ENCODE data around the gene CASP10. TPM values are rescaled to one million over a fixed set of nuclear protein-coding genes. Genes with fewer than 3 reads are reported as not detected.
A peak's percentile ranks its signal among the peaks of the same experiment; 100 is the strongest.

Gene CASP10
- total and polyA plus RNA-seq, 2 of the 4 experiments (the other 2 are of a cell fraction) = 0.12 to 0.90 TPM

GRCh38 chr2:201258666-201259615 is 76.0 kb downstream of the CASP10 start (continued):
- TF ChIP-seq FOS (IDR thresholded peaks at IDR 0.05; ENCODE audit: low read depth, low read length) = no peak
- no peak for TF ChIP-seq NFE2L2 (IDR thresholded peaks at IDR 0.05; ENCODE audit: low read depth, low read length)

GRCh38 chr2:201260302-201260800 is 77.4 kb downstream of the CASP10 start, which contains the start of gene CASP8:
CASP8 (plus strand) TSS chr2:201260536; CDS start chr2:201266487, 5,951 bp downstream.
- Histone ChIP-seq H3K27ac (ENCODE audit: insufficient read depth, low read length) (no peak within 1 kb of the TSS), H3K4me3 (ENCODE audit: insufficient read depth, low read depth, low read length) (no peak within 1 kb of the TSS), H3K9me3 (ENCODE audit: control insufficient read depth, insufficient read depth, low read length) (no peaks in the 10 kb centered on the region), H3K36me3 (ENCODE audit: control insufficient read depth, insufficient read depth, low read length) (no peaks in the 10 kb centered on the region), H3K56ac (ENCODE audit: extremely low read depth, insufficient read depth, low read length) (no peak within 1 kb of the TSS), H3K9ac (ENCODE audit: low read depth, low read length) (peak within 1 kb of the TSS; percentile 27; the same call in 1 of the 2 replicates), H3K4me2 (ENCODE audit: low read depth, low read length) (peak within 1 kb of the TSS; percentile 88), H2AK9ac (replicated peaks; ENCODE audit: low read depth, low read length, poor library complexity) (no peak within 1 kb of the TSS), H3K27me3 (ENCODE audit: control insufficient read depth, insufficient read depth, low read length) (no peaks in the 10 kb centered on the region), H3K4ac (ENCODE audit: low read depth, low read length) (peak within 1 kb of the TSS; percentile 58), H3K9me1 (ENCODE audit: insufficient read depth, low read length) (peaks cover 16% of the 10 kb centered on the region), H4K5ac (ENCODE audit: low read depth, low read length) (no peak within 1 kb of the TSS; the same call in 1 of the 2 replicates), H4K20me1 (ENCODE audit: insufficient read depth, low read length) (no peaks in the 10 kb centered on the region), H2BK120ac (ENCODE audit: low read depth, low read length) (peak within 1 kb of the TSS; percentile 56), H3K14ac (replicated peaks; ENCODE audit: low read depth, low read length) (peak within 1 kb of the TSS; percentile 54), H2BK20ac (ENCODE audit: low read depth, low read length) (peak within 1 kb of the TSS; percentile 48; the same call in 1 of the 2 replicates), H2AFZ (replicated peaks; ENCODE audit: low read length, poor library complexity) (peak within 1 kb of the TSS; percentile 78), H2BK15ac (ENCODE audit: low read depth, low read length) (0 out of 3 replicates have a peak within 1 kb of the TSS, but pooled peaks have one; percentile 30), H3K4me1 (ENCODE audit: control insufficient read depth, insufficient read depth, low read length) (peaks cover 9% of the 10 kb centered on the region), H4K8ac (ENCODE audit: low read depth in 2 of 2, low read length in 2 of 2) (peak within 1 kb of the TSS; percentile 31 to 84; a peak in 3 of 4 replicates), H2BK5ac (ENCODE audit: low read depth, low read length, poor library complexity, severe bottlenecking) (peak within 1 kb of the TSS; percentile 44), H2AK5ac (ENCODE audit: low read depth, low read length) (peak within 1 kb of the TSS; percentile 66), H4K91ac (ENCODE audit: insufficient read depth, low read depth, low read length) (peak within 1 kb of the TSS; percentile 38; the same call in 1 of the 2 replicates), H3K79me1 (ENCODE audit: low read depth in 1 of 2, low read length in 2 of 2) (peaks cover 30 to 47% of the 10 kb centered on the region in 2 experiments), H3K18ac (ENCODE audit: low read depth, low read length) (no peak within 1 kb of the TSS), H3K23ac (ENCODE audit: low read depth, low read length) (peak within 1 kb of the TSS; percentile 69; the same call in 1 of the 2 replicates)
- intact Hi-C loops (cut with micrococcal nuclease) = no loop called here
- ChIA-PET POLR2A (ENCODE audit: unreplicated experiment) (no interaction called here), CTCF (no interaction called here)
- dilution Hi-C loops (cut with HindIII; ENCODE audit: low sequenced_read_pairs, unreplicated experiment) = no loop called here
- DNase-seq = peak; percentile 53
- no peak for ATAC-seq (ENCODE audit: low read depth)
- in situ Hi-C loops (cut with MboI; ENCODE audit: low sequenced_read_pairs) = no loop called here
- BruUV-seq (replicated peaks) = no TSS peak
- TF ChIP-seq FOS (IDR thresholded peaks at IDR 0.05; ENCODE audit: low read depth, low read length) (no peak), POLR2A (IDR thresholded peaks at IDR 0.05; ENCODE audit: low read depth, low read length) (no peak), RFX5 (IDR thresholded peaks at IDR 0.05; ENCODE audit: low read depth, low read length) (no peak), CEBPB (IDR thresholded peaks at IDR 0.05; ENCODE audit: low read depth, low read length) (peak; percentile 65; the same call in 1 of the 2 replicates), MXI1 (IDR thresholded peaks at IDR 0.05; ENCODE audit: borderline replicate concordance, low read depth, low read length) (no peak), SMC3 (IDR thresholded peaks at IDR 0.05; ENCODE audit: low read depth, low read length) (no peak)
- TF ChIP-seq, protein P1, sequence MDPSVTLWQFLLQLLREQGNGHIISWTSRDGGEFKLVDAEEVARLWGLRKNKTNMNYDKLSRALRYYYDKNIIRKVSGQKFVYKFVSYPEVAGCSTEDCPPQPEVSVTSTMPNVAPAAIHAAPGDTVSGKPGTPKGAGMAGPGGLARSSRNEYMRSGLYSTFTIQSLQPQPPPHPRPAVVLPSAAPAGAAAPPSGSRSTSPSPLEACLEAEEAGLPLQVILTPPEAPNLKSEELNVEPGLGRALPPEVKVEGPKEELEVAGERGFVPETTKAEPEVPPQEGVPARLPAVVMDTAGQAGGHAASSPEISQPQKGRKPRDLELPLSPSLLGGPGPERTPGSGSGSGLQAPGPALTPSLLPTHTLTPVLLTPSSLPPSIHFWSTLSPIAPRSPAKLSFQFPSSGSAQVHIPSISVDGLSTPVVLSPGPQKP (IDR thresholded peaks at IDR 0.05; ENCODE audit: borderline replicate concordance, low read depth, low read length) = no peak
- WGBS, 2 experiments (ENCODE audit: extremely low coverage in 2 of 2, insufficient read length in 1 of 2) = 100% methylated on average over 4 of the region's 10 CpGs; no CpG with 5 or more reads in 1 of the 2 experiments

Data from IMR-90 (cell line).